Measurements from ENCODE around the gene TMEM8B. TPM values are rescaled to one million over a fixed set of nuclear protein-coding genes. Genes with fewer than 3 reads are reported as not detected.

TMEM8B gene
- total RNA-seq, 4 donors from 2014 or later: 11.7 to 23.8 (median 18.6) TPM

DNA sequence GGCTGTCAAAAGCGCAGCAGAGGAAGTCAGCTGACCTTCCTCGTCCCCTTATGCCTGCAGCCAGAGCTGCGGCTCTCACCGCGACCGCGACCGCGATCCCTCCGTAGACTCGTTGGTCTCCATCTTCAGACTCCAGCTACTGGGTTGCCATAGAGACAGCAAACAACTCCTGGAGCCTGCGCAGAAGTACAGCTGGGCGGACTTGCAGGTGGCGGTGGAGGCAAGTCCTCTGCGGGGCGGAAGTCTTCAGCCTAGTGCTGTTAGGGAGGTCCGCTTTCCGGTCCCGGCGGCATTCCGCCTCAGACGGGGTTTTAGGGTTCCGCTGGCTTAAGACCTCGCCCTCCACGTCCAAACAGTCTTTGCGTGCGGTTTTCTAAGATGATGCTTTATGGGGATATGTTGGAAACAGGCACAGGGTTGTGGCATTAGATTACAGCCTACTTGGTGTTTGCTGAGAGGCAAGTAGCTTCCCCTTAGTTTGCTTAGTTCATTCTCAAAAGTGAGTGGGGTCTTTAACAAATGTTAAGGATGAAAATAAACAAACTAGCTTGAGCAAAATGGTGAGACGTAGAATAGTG is 16.9 kb upstream of the TMEM8B start, which contains the start of gene SPAG8:
SPAG8 (minus strand) TSS at position 238 of the 578 bp plus-strand sequence; CDS start at position 123, 115 bp downstream.
- H3K36me3 ChIP-seq: peaks cover 0 to 33% of the 10 kb centered on the region in 2 donors
- TF ChIP-seq EP300 (IDR thresholded peaks at IDR 0.05) (no peak), POLR2AphosphoS5 (IDR thresholded peaks at IDR 0.05) (peak; percentile 12)
- no peaks in the 10 kb centered on the region for H3K9me3 ChIP-seq
- peak; percentile 68 for ATAC-seq
- H3K4me3 ChIP-seq: peak within 1 kb of the TSS; percentile 45 to 59
- WGBS, 2 donors (ENCODE audit: low coverage in 1 of 2): 3 to 18% methylated on average over 1 to 4 of the region's 28 CpGs
- peaks cover 0 to 47% (median 22%) of the 10 kb centered on the region in 3 donors for H3K4me1 ChIP-seq
- H3K27ac ChIP-seq: peak within 1 kb of the TSS; percentile 85 to 98 (median 98)
- H3K27me3 ChIP-seq: no peaks in the 10 kb centered on the region

DNA sequence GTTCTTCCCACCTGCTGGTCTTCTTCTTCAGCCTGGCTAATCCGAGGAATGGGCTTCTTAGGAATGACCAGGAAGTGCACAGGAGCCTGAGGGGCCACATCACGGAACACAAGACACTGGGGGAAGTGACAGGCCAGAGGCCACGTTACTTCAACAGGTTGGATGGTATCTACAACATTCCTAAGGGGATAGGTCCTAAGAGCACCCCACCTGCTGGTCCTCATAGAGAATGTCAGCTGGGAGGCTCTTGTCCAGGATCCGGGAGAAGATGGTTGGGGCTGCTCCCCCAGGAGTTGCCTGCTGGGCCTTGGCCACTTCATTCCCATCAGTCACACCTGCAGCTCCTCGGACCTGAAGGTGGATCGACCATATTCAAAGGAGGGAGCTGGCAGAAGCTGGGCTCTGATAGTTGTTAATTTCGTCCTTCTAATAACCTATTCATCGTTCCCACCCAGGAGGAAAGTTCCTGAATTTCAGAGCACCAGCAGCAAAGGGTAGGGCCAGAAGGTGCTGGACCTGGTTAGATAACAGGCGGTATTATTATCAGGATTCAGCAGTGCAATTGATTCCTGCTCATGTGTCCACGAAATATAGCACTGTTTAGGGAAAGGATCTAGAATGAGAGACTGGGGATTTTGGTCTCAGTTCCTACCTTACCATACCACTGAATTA is 15.5 kb upstream of the TMEM8B start:
- peak overlapping the region; percentile 94 to 98 (median 98) for H3K27ac ChIP-seq
- ATAC-seq: no peak
- H3K9me3 ChIP-seq: no peaks in the 10 kb centered on the region
- H3K36me3 ChIP-seq: peaks cover 0 to 19% of the 10 kb centered on the region in 2 donors
- TF ChIP-seq, protein P1, sequence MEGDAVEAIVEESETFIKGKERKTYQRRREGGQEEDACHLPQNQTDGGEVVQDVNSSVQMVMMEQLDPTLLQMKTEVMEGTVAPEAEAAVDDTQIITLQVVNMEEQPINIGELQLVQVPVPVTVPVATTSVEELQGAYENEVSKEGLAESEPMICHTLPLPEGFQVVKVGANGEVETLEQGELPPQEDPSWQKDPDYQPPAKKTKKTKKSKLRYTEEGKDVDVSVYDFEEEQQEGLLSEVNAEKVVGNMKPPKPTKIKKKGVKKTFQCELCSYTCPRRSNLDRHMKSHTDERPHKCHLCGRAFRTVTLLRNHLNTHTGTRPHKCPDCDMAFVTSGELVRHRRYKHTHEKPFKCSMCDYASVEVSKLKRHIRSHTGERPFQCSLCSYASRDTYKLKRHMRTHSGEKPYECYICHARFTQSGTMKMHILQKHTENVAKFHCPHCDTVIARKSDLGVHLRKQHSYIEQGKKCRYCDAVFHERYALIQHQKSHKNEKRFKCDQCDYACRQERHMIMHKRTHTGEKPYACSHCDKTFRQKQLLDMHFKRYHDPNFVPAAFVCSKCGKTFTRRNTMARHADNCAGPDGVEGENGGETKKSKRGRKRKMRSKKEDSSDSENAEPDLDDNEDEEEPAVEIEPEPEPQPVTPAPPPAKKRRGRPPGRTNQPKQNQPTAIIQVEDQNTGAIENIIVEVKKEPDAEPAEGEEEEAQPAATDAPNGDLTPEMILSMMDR (IDR thresholded peaks at IDR 0.05): peak in 1 of 4 experiments; percentile 32
- no peak for TF ChIP-seq POLR2A (IDR thresholded peaks at IDR 0.05)
- H3K4me1 ChIP-seq: peaks cover 0 to 47% (median 22%) of the 10 kb centered on the region in 3 donors
- H3K27me3 ChIP-seq: no peaks in the 10 kb centered on the region
- H3K4me3 ChIP-seq: no peak overlapping the region
- WGBS, 2 donors (ENCODE audit: low coverage in 1 of 2): 66 to 72% methylated on average over 2 of the region's 10 CpGs

DNA sequence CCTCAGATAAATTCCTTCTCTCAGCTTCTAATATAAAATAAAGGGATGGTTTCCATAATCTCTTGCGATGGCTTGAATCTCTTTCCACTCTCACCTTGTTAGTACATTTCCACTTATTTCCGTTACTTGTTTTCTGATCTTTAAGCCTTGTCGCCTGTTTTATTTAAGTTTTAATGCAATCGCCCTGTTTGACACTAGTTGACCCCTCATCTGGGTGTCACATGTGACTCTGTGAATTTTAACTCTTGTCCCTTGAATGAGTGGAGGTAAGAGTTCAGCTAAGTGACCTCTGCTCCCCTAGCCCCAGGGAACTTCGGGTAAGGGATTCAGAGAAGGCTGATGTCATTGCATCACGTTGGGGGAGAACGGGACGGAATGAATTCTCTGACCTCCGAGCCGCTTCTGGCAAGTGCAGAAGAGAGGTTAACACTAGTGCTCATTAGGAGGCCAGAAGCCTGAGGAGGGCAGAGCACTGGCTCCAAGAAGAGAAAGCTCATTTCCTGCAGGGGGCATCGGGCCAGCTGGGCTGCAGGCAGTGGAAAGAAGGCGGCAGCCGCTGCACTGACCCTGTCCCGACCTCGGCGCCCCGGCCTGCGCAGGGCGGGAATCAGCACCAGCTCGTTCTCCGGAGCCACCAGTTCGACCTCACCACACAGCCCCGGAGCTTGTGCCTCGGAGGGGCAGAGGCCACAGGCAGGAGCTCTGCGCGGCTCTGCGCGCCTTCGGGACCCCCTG is 14.8 kb upstream of the TMEM8B start:
- Histone ChIP-seq H3K4me3 (peak overlapping the region; percentile 76 to 94), H3K4me1 (peaks cover 0 to 47% (median 22%) of the 10 kb centered on the region in 3 donors), H3K9me3 (no peaks in the 10 kb centered on the region), H3K27ac (peak overlapping the region; percentile 94 to 98 (median 98)), H3K27me3 (no peaks in the 10 kb centered on the region), H3K36me3 (peaks cover 0 to 12% of the 10 kb centered on the region in 2 donors)
- TF ChIP-seq POLR2A (IDR thresholded peaks at IDR 0.05) (no peak), POLR2AphosphoS5 (IDR thresholded peaks at IDR 0.05) (peak; percentile 54), EP300 (IDR thresholded peaks at IDR 0.05) (no peak)
- TF ChIP-seq, protein P1 (IDR thresholded peaks at IDR 0.05): peak in 3 of 4 experiments; percentile 25 to 39 (median 33)
- ATAC-seq: peak; percentile 43
- 19 to 23% methylated on average over 9 of the region's 29 CpGs for WGBS, 2 donors (ENCODE audit: low coverage in 1 of 2)

DNA sequence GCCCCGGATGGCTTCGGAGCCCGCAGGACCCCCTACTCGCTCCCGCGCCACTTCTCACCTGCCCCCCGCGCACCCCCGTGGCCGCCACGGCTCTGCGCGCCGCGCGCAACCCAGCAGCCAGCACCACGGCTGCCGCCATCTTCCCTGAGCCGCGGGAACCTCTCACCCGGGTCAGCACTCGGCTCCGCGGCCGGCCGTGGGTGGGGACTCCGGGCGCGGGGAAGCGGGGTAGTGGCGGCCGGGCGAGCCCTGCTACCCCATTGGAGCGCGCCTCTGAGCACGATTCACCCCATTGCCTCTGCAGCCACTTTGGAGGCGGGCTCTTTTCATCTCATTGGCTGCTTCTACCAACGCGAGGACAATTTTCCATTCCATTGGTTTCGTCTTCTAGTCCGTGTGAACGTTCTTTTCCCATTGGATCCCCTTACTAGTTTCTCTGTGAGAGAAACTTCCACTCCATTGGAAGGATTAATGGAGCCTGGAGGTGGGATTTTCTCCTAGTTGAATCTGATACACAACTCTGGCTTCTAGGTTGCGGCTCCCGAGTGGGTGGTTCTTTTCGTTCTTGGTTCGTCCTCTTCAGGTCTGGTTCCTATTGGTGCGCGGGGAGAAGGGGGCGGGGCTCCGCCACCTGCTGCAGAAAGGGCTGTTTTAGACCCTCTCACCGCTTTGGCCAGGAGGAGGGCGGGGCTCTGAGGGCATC is 14.0 kb upstream of the TMEM8B start, which contains the start of gene HINT2:
HINT2 (minus strand) TSS at position 202 of the 703 bp plus-strand sequence; CDS start at position 139, 63 bp downstream.
- Histone ChIP-seq H3K4me1 (peaks cover 0 to 47% (median 22%) of the 10 kb centered on the region in 3 donors), H3K36me3 (peaks cover 0 to 5% of the 10 kb centered on the region in 2 donors), H3K4me3 (peak within 1 kb of the TSS; percentile 76 to 94), H3K9me3 (no peaks in the 10 kb centered on the region), H3K27me3 (no peaks in the 10 kb centered on the region), H3K27ac (peak within 1 kb of the TSS; percentile 94 to 98 (median 98))
- TF ChIP-seq POLR2A (IDR thresholded peaks at IDR 0.05) (peak; percentile 94 to 96), EP300 (IDR thresholded peaks at IDR 0.05) (no peak), POLR2AphosphoS5 (IDR thresholded peaks at IDR 0.05) (peak; percentile 91)
- TF ChIP-seq, protein P1 (IDR thresholded peaks at IDR 0.05): peak in 1 of 4 experiments; percentile 2
- peak; percentile 94 for ATAC-seq
- WGBS, 2 donors (ENCODE audit: low coverage in 1 of 2): 0% methylated on average over 2 to 9 of the region's 52 CpGs

All from gastroesophageal sphincter (tissue), 4 donors.